HEK293T (cell line): ENCODE data around the gene LRP8.

ENCODE experiments used
- ARNT ChIP-seq: fragments of 450-650 bp; IDR thresholded peaks from 2 replicates; pipeline ENCODE4 v1.6.1; 2017; ENCODE audit warnings: mild to moderate bottlenecking
- BHLHE40 ChIP-seq: fragments of 450-650 bp; IDR thresholded peaks from 2 replicates; pipeline ENCODE4 v1.6.1; 2016; ENCODE audit warnings: mild to moderate bottlenecking, moderate library complexity, borderline replicate concordance
- ELF4 ChIP-seq: fragments of 450-650 bp; IDR thresholded peaks from 2 replicates; pipeline ENCODE4 v1.6.1; 2017; ENCODE audit warnings: antibody characterized with exemption
- FOXK2 ChIP-seq: fragments of 450-650 bp; IDR thresholded peaks from 2 replicates; pipeline ENCODE4 v1.6.1; 2016; ENCODE audit warnings: mild to moderate bottlenecking
- L3MBTL2 ChIP-seq: fragments of 450-650 bp; conservative IDR thresholded peaks from 2 replicates; pipeline ENCODE4 v1.6.1; 2016; ENCODE audit warnings: mild to moderate bottlenecking
- SP1 ChIP-seq: fragments of 450-650 bp; IDR thresholded peaks from 2 replicates; pipeline ENCODE4 v1.6.1; 2017
- SUZ12 ChIP-seq: fragments of 450-650 bp; IDR thresholded peaks from 2 replicates; pipeline ENCODE4 v1.6.1; 2016; ENCODE audit warnings: mild to moderate bottlenecking
- TARDBP ChIP-seq: fragments of 450-650 bp; IDR thresholded peaks from 2 replicates; pipeline ENCODE4 v1.6.1; 2016
- TF ChIP-seq, protein P1 (sequence below): fragments of 450-650 bp; IDR thresholded peaks from 2 replicates; pipeline ENCODE4 v1.6.1; 2016

DNA sequence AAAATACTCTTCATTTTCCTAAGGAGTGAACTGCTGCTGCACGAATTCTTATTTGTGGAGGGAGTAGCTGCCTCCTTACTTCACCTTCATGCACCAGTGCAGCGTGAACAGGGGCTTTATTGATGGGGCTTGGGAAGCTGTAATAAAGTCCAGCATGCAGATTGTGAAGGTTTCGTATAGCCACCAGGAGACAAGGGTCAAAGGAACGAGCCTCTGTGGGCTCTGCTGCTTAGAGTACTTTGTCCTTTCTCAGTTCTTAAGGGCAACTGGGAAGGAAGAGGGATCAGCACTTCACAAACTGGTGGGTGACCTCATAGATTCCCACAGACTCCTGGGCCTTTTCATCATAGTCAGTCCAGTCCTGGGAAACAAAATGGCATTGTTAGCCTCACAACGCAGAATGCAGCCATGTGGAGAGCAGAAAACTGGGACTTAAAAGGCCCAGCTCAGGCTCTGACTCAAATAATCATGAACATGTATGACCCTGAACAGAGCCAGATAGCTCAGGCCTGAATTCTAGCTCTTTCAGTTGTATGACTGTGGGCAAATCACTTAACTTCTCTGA is 113.4 kb downstream of the LRP8 start:
- TF ChIP-seq SP1 (no peak), SUZ12 (no peak), L3MBTL2 (no peak), FOXK2 (no peak), ELF4 (no peak), BHLHE40 (no peak), TARDBP (no peak), ARNT (no peak)
- TF ChIP-seq, protein P1, sequence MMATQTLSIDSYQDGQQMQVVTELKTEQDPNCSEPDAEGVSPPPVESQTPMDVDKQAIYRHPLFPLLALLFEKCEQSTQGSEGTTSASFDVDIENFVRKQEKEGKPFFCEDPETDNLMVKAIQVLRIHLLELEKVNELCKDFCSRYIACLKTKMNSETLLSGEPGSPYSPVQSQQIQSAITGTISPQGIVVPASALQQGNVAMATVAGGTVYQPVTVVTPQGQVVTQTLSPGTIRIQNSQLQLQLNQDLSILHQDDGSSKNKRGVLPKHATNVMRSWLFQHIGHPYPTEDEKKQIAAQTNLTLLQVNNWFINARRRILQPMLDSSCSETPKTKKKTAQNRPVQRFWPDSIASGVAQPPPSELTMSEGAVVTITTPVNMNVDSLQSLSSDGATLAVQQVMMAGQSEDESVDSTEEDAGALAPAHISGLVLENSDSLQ = no peak
